Activated CD8-positive, alpha-beta memory T cell treated with anti-CD3 and anti-CD28 coated beads for 48 hours (primary cell): ENCODE measurements around the gene HK2.
"Not testable (repeated sequence)": the region's sequence is repeated elsewhere in the genome, so short reads cannot be mapped to it uniquely, and the experiment has no call there.

Experiments
- DNase-seq, 3 experiments: peaks; one replicate each; pipeline ENCODE4 v3.0.0-alpha.2; 2020; ENCODE audit warnings: low read depth in 2 of 3, low spot score in 2 of 3

Gene HK2

GRCh38 chr2:74893332-74893731 lies 59.4 kb downstream of the HK2 start:
- no peak for DNase-seq

GRCh38 chr2:74894272-74894981 lies 60.5 kb downstream of the HK2 start:
- no peak for DNase-seq

GRCh38 chr2:74895001-74895400 lies 61.1 kb downstream of the HK2 start:
- DNase-seq: no peak

- DNase-seq: no peak
Observed at GRCh38 chr2:74896232-74896631, 62.3 kb downstream of the HK2 start.

GRCh38 chr2:74900225-74900624 lies 66.3 kb downstream of the HK2 start:
- DNase-seq: not testable (repeated sequence)

- no peak for DNase-seq
Observed at GRCh38 chr2:74902281-74902860, 68.4 kb downstream of the HK2 start.

- DNase-seq: no peak
Observed at GRCh38 chr2:74906395-74906794, 72.5 kb downstream of the HK2 start.

- DNase-seq: not testable (repeated sequence)
Observed at GRCh38 chr2:74907560-74907959, 73.6 kb downstream of the HK2 start.

GRCh38 chr2:74908748-74909444 lies 75.0 kb downstream of the HK2 start:
- DNase-seq: no peak

GRCh38 chr2:74910245-74910644 lies 76.3 kb downstream of the HK2 start:
- no peak for DNase-seq

- DNase-seq: no peak
Observed at GRCh38 chr2:74911061-74911460, 77.1 kb downstream of the HK2 start.

- peak in 1 of 3 experiments; percentile 28 for DNase-seq
Observed at GRCh38 chr2:74915743-74916142, 81.8 kb downstream of the HK2 start.

- DNase-seq: no peak
Observed at GRCh38 chr2:74916394-74916793, 82.5 kb downstream of the HK2 start.

- DNase-seq: no peak
Observed at GRCh38 chr2:74917702-74918619, 84.0 kb downstream of the HK2 start.

GRCh38 chr2:74919827-74920226 lies 85.9 kb downstream of the HK2 start:
- DNase-seq: peak; percentile 26 to 68 (median 57)

- DNase-seq: no peak
Observed at GRCh38 chr2:74921236-74921736, 87.4 kb downstream of the HK2 start.

- no peak for DNase-seq
Observed at GRCh38 chr2:74922592-74923227, 88.8 kb downstream of the HK2 start.

- no peak for DNase-seq
Observed at GRCh38 chr2:74924463-74925265, 90.7 kb downstream of the HK2 start.

GRCh38 chr2:74925361-74925786 lies 91.4 kb downstream of the HK2 start:
- no peak for DNase-seq

- no peak for DNase-seq
Observed at GRCh38 chr2:74927621-74928020, 93.7 kb downstream of the HK2 start.
